Gastroesophageal sphincter (tissue), 3 donors: ENCODE data around the gene WAPL.

Experiments
- EP300 ChIP-seq: sonication (generic); formaldehyde crosslinking; IDR thresholded peaks from one replicate; pipeline ENCODE4 v1.6.1; 2017; ENCODE audit warnings: antibody characterized with exemption, mild to moderate bottlenecking
- POLR2A ChIP-seq, 2 donors: fragments of 450-650 bp; IDR thresholded peaks; one replicate each; pipeline ENCODE4 v1.6.1; 2017; ENCODE audit warnings: antibody characterized with exemption in 2 of 2, mild to moderate bottlenecking in 2 of 2, moderate library complexity in 1 of 2
- TF ChIP-seq, protein P1 (sequence below), 4 experiments: fragments of 200-600 bp in 2 of 4; fragments of 450-650 bp in 2 of 4; sonication (generic) in 1 of 4; IDR thresholded peaks; one replicate each; pipeline ENCODE4 v1.5.1; 2017 to 2019; ENCODE audit warnings: antibody characterized with exemption in 4 of 4, mild to moderate bottlenecking in 2 of 4, moderate library complexity in 2 of 4

DNA sequence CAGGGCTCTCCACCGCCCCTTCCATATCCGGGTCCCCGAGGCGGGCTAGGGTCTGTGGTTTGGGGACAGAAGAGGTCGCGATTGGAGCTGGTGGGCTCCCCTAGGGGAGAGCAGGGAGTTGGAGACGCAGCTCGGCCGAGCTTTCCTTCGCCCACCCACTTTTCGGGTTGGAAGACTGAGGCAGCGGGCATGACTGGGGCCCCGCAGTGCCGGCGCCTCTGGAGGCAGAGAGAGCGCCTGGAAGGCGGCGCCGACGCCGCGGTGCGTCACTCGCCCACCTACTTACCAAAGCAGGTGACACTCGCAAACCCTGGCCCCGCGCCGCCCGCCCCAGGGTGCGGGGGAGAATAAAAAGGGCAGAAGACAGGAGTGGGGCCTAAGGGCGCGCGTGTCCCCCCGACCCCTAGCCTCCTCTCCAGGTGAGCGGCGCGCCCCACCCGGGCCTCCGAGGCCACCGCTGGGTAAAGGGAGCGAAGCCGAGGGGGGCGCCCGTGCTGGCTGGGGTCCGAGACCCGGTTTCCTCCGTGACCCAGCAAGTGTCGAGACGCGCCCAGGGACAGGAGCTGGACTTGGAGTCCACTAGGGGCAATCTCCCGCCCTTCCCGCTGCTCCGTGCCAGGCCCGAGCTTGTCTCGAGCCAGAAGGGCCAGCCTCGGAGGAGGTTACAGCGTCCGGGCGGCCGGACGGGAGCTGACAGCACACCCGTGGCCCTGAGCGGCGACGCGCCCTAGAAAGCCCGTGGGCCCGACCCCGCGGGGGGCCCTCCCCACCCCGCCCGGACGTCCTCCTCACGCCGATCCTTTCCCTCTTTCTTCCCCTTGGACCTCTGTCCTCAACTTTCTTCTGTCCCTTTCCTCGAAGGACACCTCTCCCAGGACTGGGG, 120.6 kb downstream of the WAPL start:
- TF ChIP-seq POLR2A (IDR thresholded peaks at IDR 0.05) (no peak), EP300 (no peak)
- TF ChIP-seq, protein P1, sequence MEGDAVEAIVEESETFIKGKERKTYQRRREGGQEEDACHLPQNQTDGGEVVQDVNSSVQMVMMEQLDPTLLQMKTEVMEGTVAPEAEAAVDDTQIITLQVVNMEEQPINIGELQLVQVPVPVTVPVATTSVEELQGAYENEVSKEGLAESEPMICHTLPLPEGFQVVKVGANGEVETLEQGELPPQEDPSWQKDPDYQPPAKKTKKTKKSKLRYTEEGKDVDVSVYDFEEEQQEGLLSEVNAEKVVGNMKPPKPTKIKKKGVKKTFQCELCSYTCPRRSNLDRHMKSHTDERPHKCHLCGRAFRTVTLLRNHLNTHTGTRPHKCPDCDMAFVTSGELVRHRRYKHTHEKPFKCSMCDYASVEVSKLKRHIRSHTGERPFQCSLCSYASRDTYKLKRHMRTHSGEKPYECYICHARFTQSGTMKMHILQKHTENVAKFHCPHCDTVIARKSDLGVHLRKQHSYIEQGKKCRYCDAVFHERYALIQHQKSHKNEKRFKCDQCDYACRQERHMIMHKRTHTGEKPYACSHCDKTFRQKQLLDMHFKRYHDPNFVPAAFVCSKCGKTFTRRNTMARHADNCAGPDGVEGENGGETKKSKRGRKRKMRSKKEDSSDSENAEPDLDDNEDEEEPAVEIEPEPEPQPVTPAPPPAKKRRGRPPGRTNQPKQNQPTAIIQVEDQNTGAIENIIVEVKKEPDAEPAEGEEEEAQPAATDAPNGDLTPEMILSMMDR (IDR thresholded peaks at IDR 0.05), result peak in 3 of 4 experiments; percentile 13 to 30 (median 15)
